Stimulated activated naive CD8-positive, alpha-beta T cell treated with anti-CD3 and anti-CD28 coated beads, Interleukin-15, Interleukin-2, amounts not matched to agents 100 ng/mL and 50 ng/mL, for 24 hours (primary cell): ENCODE results near the gene GAD2.

Experiments
- H3K27ac Mint-ChIP-seq: one replicate; pipeline ENCODE4 v1.8.0; 2021; ENCODE audit warnings: mild to moderate bottlenecking, mixed read lengths
- H3K27me3 Mint-ChIP-seq: one replicate; pipeline ENCODE4 v1.8.0; 2021; ENCODE audit warnings: mixed read lengths
- H3K36me3 Mint-ChIP-seq: one replicate; pipeline ENCODE4 v1.8.0; 2021; ENCODE audit warnings: low read depth, mixed read lengths
- H3K4me1 Mint-ChIP-seq: one replicate; pipeline ENCODE4 v1.8.0; 2021; ENCODE audit warnings: low read depth, mixed read lengths
- H3K4me3 Mint-ChIP-seq: one replicate; pipeline ENCODE4 v1.8.0; 2021; ENCODE audit warnings: mild to moderate bottlenecking, mixed read lengths
- H3K9me3 Mint-ChIP-seq: one replicate; pipeline ENCODE4 v1.8.0; 2021; ENCODE audit warnings: mixed read lengths

Gene GAD2

DNA sequence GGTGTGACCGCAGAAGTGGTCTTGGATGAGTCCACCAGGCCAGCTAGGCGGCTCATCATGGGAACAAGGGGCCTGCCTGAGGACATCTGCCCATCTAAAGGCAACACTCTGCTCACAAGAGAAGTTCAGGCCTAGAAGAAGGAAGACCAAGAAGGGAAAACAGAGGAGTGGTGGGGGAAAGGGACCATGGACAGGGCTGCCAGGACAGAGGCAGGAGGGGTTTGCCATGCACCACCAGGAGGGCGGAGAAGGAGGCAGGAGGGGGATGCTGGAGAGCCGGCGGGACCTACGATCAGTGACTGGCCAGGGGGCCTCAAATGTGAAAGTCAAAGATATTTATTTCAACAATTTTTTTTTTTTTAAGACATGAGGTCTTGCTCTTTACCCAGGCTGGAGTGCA is 33.1 kb downstream of the GAD2 start:
- no peak overlapping the region for H3K4me3 Mint-ChIP-seq
- no peaks in the 10 kb centered on the region for H3K9me3 Mint-ChIP-seq
- no peaks in the 10 kb centered on the region for H3K4me1 Mint-ChIP-seq
- peaks cover 10% of the 10 kb centered on the region for H3K27me3 Mint-ChIP-seq
- H3K27ac Mint-ChIP-seq: no peak overlapping the region
- H3K36me3 Mint-ChIP-seq: no peaks in the 10 kb centered on the region

- no peaks in the 10 kb centered on the region for H3K9me3 Mint-ChIP-seq
Observed at GRCh38 chr10:26251925-26252324, 35.4 kb downstream of the GAD2 start.

GRCh38 chr10:26254616-26255015 is 38.0 kb downstream of the GAD2 start:
- Mint-ChIP-seq H3K27ac (no peak overlapping the region), H3K9me3 (no peaks in the 10 kb centered on the region), H3K27me3 (peaks cover 16% of the 10 kb centered on the region), H3K4me1 (no peaks in the 10 kb centered on the region), H3K36me3 (no peaks in the 10 kb centered on the region), H3K4me3 (no peak overlapping the region)

More at GRCh38 chr10:26251925-26252324, 35.4 kb downstream of the GAD2 start:
- no peak overlapping the region for H3K27ac Mint-ChIP-seq
- H3K4me3 Mint-ChIP-seq: no peak overlapping the region
- no peaks in the 10 kb centered on the region for H3K4me1 Mint-ChIP-seq
- peaks cover 9% of the 10 kb centered on the region for H3K27me3 Mint-ChIP-seq
- H3K36me3 Mint-ChIP-seq: no peaks in the 10 kb centered on the region

DNA sequence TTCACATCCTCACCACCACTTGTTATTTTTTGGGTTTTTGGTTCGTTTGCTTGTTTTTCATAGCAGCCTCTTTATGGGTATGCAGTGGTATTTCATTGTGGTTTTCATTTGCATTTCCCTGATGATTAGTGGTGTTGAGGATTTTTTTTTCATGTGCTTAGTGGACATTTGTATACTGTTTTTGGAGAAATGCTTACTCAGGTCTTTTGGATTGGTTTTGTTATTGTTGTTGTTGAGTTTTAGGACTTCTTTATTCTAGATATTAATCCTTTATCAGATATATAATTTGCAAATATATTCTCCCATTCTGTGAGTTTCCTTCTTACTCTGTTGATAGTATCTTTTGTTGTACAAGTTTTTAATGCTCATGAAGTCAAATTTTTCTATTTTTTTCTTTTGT is 42.8 kb downstream of the GAD2 start:
- Mint-ChIP-seq H3K4me1 (no peaks in the 10 kb centered on the region), H3K4me3 (no peak overlapping the region), H3K27ac (no peak overlapping the region), H3K27me3 (peaks cover 17% of the 10 kb centered on the region), H3K36me3 (no peaks in the 10 kb centered on the region), H3K9me3 (no peaks in the 10 kb centered on the region)

GRCh38 chr10:26269754-26270153 is 53.2 kb downstream of the GAD2 start:
- no peaks in the 10 kb centered on the region for H3K9me3 Mint-ChIP-seq
- peaks cover 16% of the 10 kb centered on the region for H3K27me3 Mint-ChIP-seq
- no peaks in the 10 kb centered on the region for H3K36me3 Mint-ChIP-seq
- no peaks in the 10 kb centered on the region for H3K4me1 Mint-ChIP-seq
- no peak overlapping the region for H3K27ac Mint-ChIP-seq
- no peak overlapping the region for H3K4me3 Mint-ChIP-seq

DNA sequence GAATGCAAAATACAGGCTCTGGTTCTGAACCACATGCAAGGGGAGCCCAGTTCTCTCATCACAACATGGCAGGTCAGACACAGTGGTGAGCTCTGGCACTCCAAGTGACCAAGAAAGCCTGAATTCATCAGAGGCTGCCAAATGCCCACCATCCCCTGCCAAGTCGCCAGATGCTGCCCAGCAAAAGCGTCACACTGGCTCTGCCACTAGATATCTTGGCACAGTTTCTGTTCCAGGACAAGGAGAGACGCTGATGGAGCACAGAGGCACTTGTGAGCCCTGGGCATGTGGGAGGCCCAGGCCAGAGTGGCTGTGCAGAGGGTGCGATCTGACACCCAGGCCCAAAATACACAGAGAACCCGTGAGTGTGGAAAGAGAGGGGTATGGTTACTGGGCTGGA is 57.8 kb downstream of the GAD2 start:
- no peak overlapping the region for H3K4me3 Mint-ChIP-seq
- no peaks in the 10 kb centered on the region for H3K9me3 Mint-ChIP-seq
- no peaks in the 10 kb centered on the region for H3K4me1 Mint-ChIP-seq
- no peaks in the 10 kb centered on the region for H3K36me3 Mint-ChIP-seq
- H3K27me3 Mint-ChIP-seq: peaks cover 4% of the 10 kb centered on the region
- H3K27ac Mint-ChIP-seq: no peak overlapping the region

- Mint-ChIP-seq H3K9me3 (no peaks in the 10 kb centered on the region), H3K27ac (no peak overlapping the region), H3K27me3 (no peaks in the 10 kb centered on the region), H3K36me3 (no peaks in the 10 kb centered on the region), H3K4me3 (no peak overlapping the region), H3K4me1 (no peaks in the 10 kb centered on the region)
Observed at GRCh38 chr10:26278295-26278694, 61.7 kb downstream of the GAD2 start.

- Mint-ChIP-seq H3K36me3 (no peaks in the 10 kb centered on the region), H3K4me1 (no peaks in the 10 kb centered on the region), H3K4me3 (no peak overlapping the region), H3K9me3 (no peaks in the 10 kb centered on the region), H3K27ac (no peak overlapping the region), H3K27me3 (peaks cover 34% of the 10 kb centered on the region)
Observed at GRCh38 chr10:26290236-26290635, 73.7 kb downstream of the GAD2 start.

- Mint-ChIP-seq H3K27me3 (peaks cover 29% of the 10 kb centered on the region), H3K36me3 (no peaks in the 10 kb centered on the region), H3K4me1 (no peaks in the 10 kb centered on the region), H3K27ac (no peak overlapping the region), H3K9me3 (no peaks in the 10 kb centered on the region), H3K4me3 (no peak overlapping the region)
Observed at GRCh38 chr10:26291721-26292480, 75.3 kb downstream of the GAD2 start.

DNA sequence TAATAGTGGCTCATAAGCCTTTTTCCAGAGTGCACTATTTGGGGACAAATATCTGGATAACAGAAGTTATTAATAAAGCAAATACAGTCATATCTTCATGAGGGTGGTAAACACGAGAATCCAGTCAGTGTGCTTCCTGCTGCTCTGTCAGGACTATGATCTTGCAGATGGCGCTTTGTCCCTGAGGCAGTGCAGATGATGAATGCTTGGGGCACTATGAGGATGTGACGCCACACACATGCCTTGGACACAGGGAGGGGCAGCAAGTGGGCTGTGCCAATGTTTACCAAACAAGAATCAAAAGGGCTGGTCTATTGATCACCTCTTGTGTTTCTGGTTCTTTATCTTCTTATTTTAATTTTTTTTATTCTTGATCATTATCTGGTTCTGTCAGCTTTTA is 79.8 kb downstream of the GAD2 start:
- Mint-ChIP-seq H3K4me1 (no peaks in the 10 kb centered on the region), H3K9me3 (no peaks in the 10 kb centered on the region), H3K27me3 (peaks cover 22% of the 10 kb centered on the region), H3K36me3 (no peaks in the 10 kb centered on the region), H3K27ac (no peak overlapping the region), H3K4me3 (no peak overlapping the region)

DNA sequence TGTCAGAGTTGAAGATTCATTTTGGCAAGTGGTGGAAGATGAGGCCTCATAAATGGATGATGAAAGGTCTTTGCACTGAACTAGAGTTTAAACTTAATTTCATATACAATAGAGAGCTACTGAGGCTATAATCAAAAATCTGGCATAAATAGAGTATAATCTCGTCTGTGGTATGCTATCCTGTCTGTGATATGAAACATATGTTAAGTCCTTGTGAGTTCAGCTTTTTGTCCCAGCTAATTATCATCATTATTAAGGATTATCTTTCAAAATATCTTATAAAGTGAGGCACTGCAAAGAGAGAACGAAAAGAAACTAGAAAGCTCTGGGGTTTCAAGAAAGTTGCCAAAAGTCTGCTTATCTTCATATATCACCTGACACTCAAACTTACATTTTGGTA is 83.4 kb downstream of the GAD2 start:
- H3K36me3 Mint-ChIP-seq: no peaks in the 10 kb centered on the region
- H3K4me3 Mint-ChIP-seq: no peak overlapping the region

DNA sequence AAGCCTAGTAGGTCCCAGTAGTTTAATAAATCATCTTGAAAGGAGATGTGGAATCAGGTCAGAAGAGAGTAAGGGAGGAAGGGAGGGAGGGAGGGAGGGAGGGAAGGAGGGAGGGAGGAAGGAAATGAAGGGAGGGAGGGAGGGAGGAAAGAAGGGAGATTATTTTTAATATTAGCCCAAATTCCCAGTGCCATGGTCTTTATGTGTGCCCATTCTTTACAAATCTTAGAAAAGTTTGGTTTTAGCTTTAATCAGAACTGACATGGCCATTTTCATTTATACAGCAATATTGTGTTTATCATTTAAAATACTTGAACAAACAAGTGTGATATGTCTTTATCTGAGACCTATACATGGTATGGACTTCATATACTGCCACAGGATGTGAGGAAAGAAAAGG is 86.8 kb downstream of the GAD2 start:
- peaks cover 8% of the 10 kb centered on the region for H3K27me3 Mint-ChIP-seq
- no peaks in the 10 kb centered on the region for H3K9me3 Mint-ChIP-seq
- H3K4me3 Mint-ChIP-seq: no peak overlapping the region
- no peak overlapping the region for H3K27ac Mint-ChIP-seq
- no peaks in the 10 kb centered on the region for H3K4me1 Mint-ChIP-seq
- no peaks in the 10 kb centered on the region for H3K36me3 Mint-ChIP-seq

More for the DNA sequence above, 83.4 kb downstream of the GAD2 start:
- no peaks in the 10 kb centered on the region for H3K4me1 Mint-ChIP-seq
- no peaks in the 10 kb centered on the region for H3K9me3 Mint-ChIP-seq
- H3K27me3 Mint-ChIP-seq: peaks cover 8% of the 10 kb centered on the region
- no peak overlapping the region for H3K27ac Mint-ChIP-seq

DNA sequence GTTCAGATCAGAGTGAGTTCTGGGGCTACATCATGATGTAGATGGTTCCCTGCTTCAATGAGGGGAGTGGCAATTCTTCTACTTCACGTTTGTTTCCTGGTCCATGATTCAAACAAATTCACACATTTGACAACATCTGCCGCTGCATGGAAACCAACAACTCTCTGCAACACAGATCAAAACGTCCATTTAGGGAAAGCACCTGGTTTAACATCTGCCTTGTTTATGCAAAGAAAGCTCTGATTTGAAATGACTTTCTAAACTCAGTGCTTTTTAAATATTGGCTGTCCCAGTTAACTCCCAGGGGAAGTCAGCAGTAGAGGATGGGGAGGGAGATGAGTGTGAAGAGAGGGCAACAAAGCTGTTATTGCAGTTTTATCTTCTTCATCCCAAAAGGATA is 93.8 kb downstream of the GAD2 start:
- Mint-ChIP-seq H3K36me3 (no peaks in the 10 kb centered on the region), H3K27ac (no peak overlapping the region), H3K4me3 (no peak overlapping the region), H3K9me3 (no peaks in the 10 kb centered on the region), H3K4me1 (no peaks in the 10 kb centered on the region), H3K27me3 (peaks cover 36% of the 10 kb centered on the region)

DNA sequence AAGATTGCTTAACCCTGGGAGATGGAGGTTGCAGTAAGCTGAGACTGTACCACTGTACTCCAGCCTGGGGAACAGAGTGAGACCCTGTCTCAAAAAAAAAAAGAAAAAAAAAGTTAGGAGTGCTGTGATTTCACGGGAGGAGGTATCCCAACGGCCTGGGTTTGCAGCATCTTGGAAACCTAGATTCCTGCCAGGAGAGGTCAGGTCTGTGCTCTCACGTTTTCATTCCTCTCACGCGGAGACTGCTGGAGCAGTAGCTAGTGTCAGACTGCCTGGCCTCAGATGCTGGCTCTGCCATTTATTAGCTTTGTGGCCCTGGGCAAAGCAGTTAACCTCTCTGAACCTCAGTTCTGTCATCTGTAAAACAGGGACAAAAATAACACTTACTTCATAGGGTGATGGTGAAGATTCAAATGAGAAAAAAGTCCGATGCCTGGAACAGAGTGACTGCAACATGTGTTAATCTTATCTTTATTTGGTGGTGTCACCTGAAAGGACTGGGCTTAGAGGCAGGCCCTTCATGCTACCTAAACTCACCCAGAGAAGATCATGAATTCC is 94.9 kb downstream of the GAD2 start:
- Mint-ChIP-seq H3K9me3 (no peaks in the 10 kb centered on the region), H3K36me3 (no peaks in the 10 kb centered on the region), H3K27ac (no peak overlapping the region), H3K4me3 (no peak overlapping the region), H3K4me1 (no peaks in the 10 kb centered on the region), H3K27me3 (peaks cover 36% of the 10 kb centered on the region)

- Mint-ChIP-seq H3K27me3 (peaks cover 18% of the 10 kb centered on the region), H3K4me3 (no peak overlapping the region), H3K27ac (no peak overlapping the region), H3K9me3 (no peaks in the 10 kb centered on the region), H3K4me1 (no peaks in the 10 kb centered on the region), H3K36me3 (no peaks in the 10 kb centered on the region)
Observed at GRCh38 chr10:26314265-26315013, 97.9 kb downstream of the GAD2 start.
